Stimulated activated CD8-positive, alpha-beta memory T cell treated with anti-CD3 and anti-CD28 coated beads, Interleukin-15, amount 100 ng/mL, for 4 hours (primary cell): ENCODE data around the gene ENG.

Experiments
- DNase-seq, 2 donors: peaks; one replicate each; pipeline ENCODE4 v3.0.0-alpha.2; 2020; ENCODE audit warnings: low read depth in 2 of 2

ENG gene

GRCh38 chr9:127865645-127866464, 11.4 kb upstream of the ENG start:
- no peak for DNase-seq

- DNase-seq = no peak
These were observed 8.7 kb upstream of the ENG start for GRCh38 chr9:127863191-127863621.

GRCh38 chr9:127862075-127863011, 7.9 kb upstream of the ENG start:
- DNase-seq = peak; percentile 14 to 24

- DNase-seq = no peak
These were observed 6.3 kb upstream of the ENG start for GRCh38 chr9:127860779-127861178.

GRCh38 chr9:127860260-127860659, 5.8 kb upstream of the ENG start:
- no peak for DNase-seq

- no peak for DNase-seq
These were observed 3.6 kb upstream of the ENG start for GRCh38 chr9:127858041-127858512.

GRCh38 chr9:127857278-127857677, 2.8 kb upstream of the ENG start:
- DNase-seq = no peak

GRCh38 chr9:127856729-127857116, 2.3 kb upstream of the ENG start:
- no peak for DNase-seq

- no peak for DNase-seq
These were observed 1.8 kb upstream of the ENG start for GRCh38 chr9:127856094-127856728.

- DNase-seq = no peak
These were observed 1.1 kb upstream of the ENG start for GRCh38 chr9:127855522-127855921.

GRCh38 chr9:127854960-127855359, 502 bp upstream of the ENG start:
- DNase-seq = no peak

GRCh38 chr9:127853312-127854183, 910 bp downstream of the ENG start:
- no peak for DNase-seq

- DNase-seq = no peak
These were observed 1.6 kb downstream of the ENG start for GRCh38 chr9:127852829-127853228.

GRCh38 chr9:127850286-127850830, 4.1 kb downstream of the ENG start:
- DNase-seq = no peak

GRCh38 chr9:127848756-127849504, 5.5 kb downstream of the ENG start:
- DNase-seq = no peak

- DNase-seq = no peak
These were observed 6.4 kb downstream of the ENG start for GRCh38 chr9:127847833-127848755.

GRCh38 chr9:127847178-127847510, 7.3 kb downstream of the ENG start:
- no peak for DNase-seq

GRCh38 chr9:127846443-127847177, 7.8 kb downstream of the ENG start:
- DNase-seq = no peak
